IMR-90 (cell line): ENCODE data around the gene PYROXD2. TPM values are rescaled to one million over a fixed set of nuclear protein-coding genes. Genes with fewer than 3 reads are reported as not detected.

ENCODE experiments used
- ATAC-seq: fragments of 200-7000 bp; cut with Tn5 transposase; 2 replicates; pipeline ENCODE4 v1.9.1; 2020; ENCODE audit warnings: low read depth, mild to moderate bottlenecking, moderate library complexity
- BruUV-seq: library from RNA; stranded (reverse); fragments of 400-500 nt; replicated peaks from 2 replicates; lab custom pipeline; 2021; lab: Mats Ljungman, UMichigan
- CTCF ChIA-PET: fragments of 300-600 bp; formaldehyde crosslinking; extraction: SDS; loops from one replicate; lab custom pipeline; 2021; ENCODE audit warnings: antibody characterized with exemption; lab: Yijun Ruan, JAX
- POLR2A ChIA-PET: fragments of 300-600 bp; sonication (Branson Sonifier 250); formaldehyde crosslinking; loops from one replicate; lab custom pipeline; 2022; ENCODE audit warnings: antibody characterized with exemption; ENCODE audit not compliant: unreplicated experiment; lab: Charles Lee
- DNase-seq: peaks from one replicate; pipeline ENCODE4 v3.0.0; 2013
- H2AFZ ChIP-seq: replicated peaks from 2 replicates; pipeline ENCODE3; 2013; ENCODE audit warnings: low read length, mild to moderate bottlenecking; ENCODE audit not compliant: poor library complexity
- H2AK5ac ChIP-seq: 2 replicates; pipeline ENCODE4 v1.6.1; 2013; ENCODE audit warnings: low read depth, low read length, inconsistent platforms
- H2AK9ac ChIP-seq: replicated peaks from 2 replicates; pipeline ENCODE3; 2013; ENCODE audit warnings: mild to moderate bottlenecking, low read depth, low read length, moderate library complexity; ENCODE audit not compliant: poor library complexity
- H2BK120ac ChIP-seq: 2 replicates; pipeline ENCODE4 v1.6.1; 2013; ENCODE audit warnings: low read depth, low read length, inconsistent platforms
- H2BK15ac ChIP-seq: 3 replicates; pipeline ENCODE4 v1.6.1; 2013; ENCODE audit warnings: low read depth, low read length, inconsistent platforms
- H2BK20ac ChIP-seq: 2 replicates; pipeline ENCODE4 v1.6.1; 2013; ENCODE audit warnings: low read depth, mild to moderate bottlenecking, inconsistent platforms, low read length, moderate library complexity
- H2BK5ac ChIP-seq: 2 replicates; pipeline ENCODE4 v1.6.1; 2013; ENCODE audit warnings: mild to moderate bottlenecking, low read depth, low read length, inconsistent platforms; ENCODE audit not compliant: poor library complexity, severe bottlenecking
- H3K14ac ChIP-seq: replicated peaks from 2 replicates; pipeline ENCODE4 v1.6.1; 2013; ENCODE audit warnings: low read depth, low read length, inconsistent platforms
- H3K18ac ChIP-seq: 2 replicates; pipeline ENCODE4 v1.6.1; 2013; ENCODE audit warnings: low read depth, low read length, control low read depth
- H3K23ac ChIP-seq: 2 replicates; pipeline ENCODE4 v1.6.1; 2013; ENCODE audit warnings: low read depth, low read length, inconsistent platforms
- H3K27ac ChIP-seq: 2 replicates; pipeline ENCODE4 v1.5.1; 2013; ENCODE audit warnings: mild to moderate bottlenecking, control low read depth, low read length; ENCODE audit not compliant: insufficient read depth
- H3K27me3 ChIP-seq: 2 replicates; pipeline ENCODE4 v1.6.1; 2013; ENCODE audit warnings: low read length; ENCODE audit not compliant: control insufficient read depth, insufficient read depth
- H3K36me3 ChIP-seq: 2 replicates; pipeline ENCODE4 v1.6.1; 2013; ENCODE audit warnings: low read length, mixed read lengths; ENCODE audit not compliant: control insufficient read depth, insufficient read depth
- H3K4ac ChIP-seq: 2 replicates; pipeline ENCODE4 v1.6.1; 2013; ENCODE audit warnings: low read depth, low read length, inconsistent platforms
- H3K4me1 ChIP-seq: 2 replicates; pipeline ENCODE4 v1.6.1; 2013; ENCODE audit warnings: low read length, mixed read lengths; ENCODE audit not compliant: control insufficient read depth, insufficient read depth
- H3K4me2 ChIP-seq: 2 replicates; pipeline ENCODE4 v1.6.1; 2013; ENCODE audit warnings: low read depth, mild to moderate bottlenecking, control low read depth, low read length, moderate library complexity
- H3K4me3 ChIP-seq: 2 replicates; pipeline ENCODE4 v1.5.1; 2013; ENCODE audit warnings: low read depth, mild to moderate bottlenecking, control low read depth, low read length, moderate library complexity; ENCODE audit not compliant: insufficient read depth
- H3K56ac ChIP-seq: 2 replicates; pipeline ENCODE4 v1.6.1; 2013; ENCODE audit warnings: low read length, inconsistent platforms; ENCODE audit not compliant: insufficient read depth; ENCODE audit errors: extremely low read depth
- H3K79me1 ChIP-seq, 2 experiments: 2 replicates each; pipeline ENCODE4 v1.6.1; 2013; ENCODE audit warnings: low read length in 2 of 2, inconsistent platforms in 1 of 2, low read depth in 1 of 2
- H3K9ac ChIP-seq: 2 replicates; pipeline ENCODE4 v1.6.1; 2013; ENCODE audit warnings: low read depth, low read length, control low read depth
- H3K9me1 ChIP-seq: 2 replicates; pipeline ENCODE4 v1.6.1; 2013; ENCODE audit warnings: low read length, inconsistent platforms; ENCODE audit not compliant: insufficient read depth
- H3K9me3 ChIP-seq: 2 replicates; pipeline ENCODE4 v1.6.1; 2013; ENCODE audit warnings: low read length; ENCODE audit not compliant: control insufficient read depth, insufficient read depth
- H4K20me1 ChIP-seq: 2 replicates; pipeline ENCODE4 v1.6.1; 2013; ENCODE audit warnings: low read length, inconsistent platforms; ENCODE audit not compliant: insufficient read depth
- H4K5ac ChIP-seq: 2 replicates; pipeline ENCODE4 v1.6.1; 2013; ENCODE audit warnings: mild to moderate bottlenecking, low read depth, low read length, control low read depth
- H4K8ac ChIP-seq, 2 experiments: 2 replicates each; pipeline ENCODE4 v1.6.1; 2013; ENCODE audit warnings: low read depth in 2 of 2, low read length in 2 of 2, control low read depth in 1 of 2, inconsistent platforms in 1 of 2
- H4K91ac ChIP-seq: 2 replicates; pipeline ENCODE4 v1.6.1; 2013; ENCODE audit warnings: low read depth, low read length, inconsistent platforms; ENCODE audit not compliant: insufficient read depth
- FOS ChIP-seq: fragments of 150-350 bp; IDR thresholded peaks from 2 replicates; pipeline ENCODE4 v1.6.1; 2016; ENCODE audit warnings: low read depth, low read length
- MAZ ChIP-seq: IDR thresholded peaks from 2 replicates; pipeline ENCODE4 v1.6.1; 2012; ENCODE audit warnings: low read depth, mild to moderate bottlenecking, low read length, improper control_type of control experiment, moderate library complexity, borderline replicate concordance
- NFE2L2 ChIP-seq: fragments of 150-350 bp; IDR thresholded peaks from 2 replicates; pipeline ENCODE4 v1.6.1; 2016; ENCODE audit warnings: low read depth, mild to moderate bottlenecking, low read length
- POLR2A ChIP-seq: IDR thresholded peaks from 2 replicates; pipeline ENCODE4 v1.6.1; 2012; ENCODE audit warnings: mild to moderate bottlenecking, low read depth, low read length
- RAD21 ChIP-seq: IDR thresholded peaks from 2 replicates; pipeline ENCODE4 v1.6.1; 2012; ENCODE audit warnings: low read length, improper control_type of control experiment
- WGBS, 2 experiments: methylation state at CpG; one replicate each; pipeline versions ENCODE4 v1.1.5 to v1.1.7; 2013; ENCODE audit warnings: missing lambda C conversion rate in 2 of 2; ENCODE audit not compliant: insufficient read length in 1 of 2; ENCODE audit errors: extremely low coverage in 2 of 2; 5-methylcytosine and 5-hydroxymethylcytosine counted together
- dilution Hi-C: fragments of 300-500 bp; cut with HindIII; formaldehyde crosslinking; loops from one replicate; pipeline ENCODE4 v1.14.3; 2018; ENCODE audit warnings: low sequenced_read_pairs; ENCODE audit not compliant: unreplicated experiment
- in situ Hi-C: fragments of 300-500 bp; cut with MboI; formaldehyde crosslinking; loops from 3 replicates; pipeline ENCODE4 v1.14.3; 2019; ENCODE audit warnings: low sequenced_read_pairs, inconsistent platforms, mixed read lengths
- intact Hi-C: fragments of 100-400 bp; cut with micrococcal nuclease; formaldehyde crosslinking; loops from 2 replicates; pipeline ENCODE4 v1.10.0; 2022
- polyA plus RNA-seq, 3 experiments: library from polyadenylated mRNA; depleted of rRNA; stranded (reverse); fragments of >200 nt; gene quantifications; 2 replicates each; pipeline ENCODE4 v1.2.3, GENCODE V29; 2012; ENCODE audit warnings: low replicate concordance in 1 of 3
- total RNA-seq: library from RNA; depleted of rRNA; stranded (reverse); fragments of >200 nt; gene quantifications from 2 replicates; pipeline ENCODE4 v1.2.3, GENCODE V29; 2012

PYROXD2 gene
- total and polyA plus RNA-seq, 2 of the 4 experiments (the other 2 are of a cell fraction) = 6.5 to 16.3 TPM

DNA sequence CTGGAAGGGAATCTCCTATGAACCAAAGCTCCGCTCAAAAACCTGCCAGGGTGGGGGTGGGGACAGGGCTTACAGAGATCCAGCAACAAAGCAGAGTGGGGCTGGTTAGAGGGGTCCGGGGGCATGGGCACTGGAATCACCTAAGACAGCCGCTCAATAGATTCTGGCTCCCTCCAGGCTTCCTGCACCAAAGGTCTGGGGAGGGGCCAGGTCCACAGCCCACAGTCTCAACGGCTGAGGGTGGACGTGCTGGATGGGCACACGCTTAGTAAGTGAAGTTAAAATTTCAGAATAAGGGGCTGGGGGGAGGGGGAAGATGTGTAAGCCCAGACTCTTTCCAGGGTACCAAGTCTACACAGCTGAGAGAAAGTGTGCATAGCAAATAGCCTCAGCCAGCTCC lies 31.1 kb downstream of the PYROXD2 start:
- H3K27me3 ChIP-seq = no peaks in the 10 kb centered on the region
- ATAC-seq (no peak), DNase-seq (no peak)
- H2BK15ac ChIP-seq = peak overlapping the region; percentile 77; the same call in 2 of the 3 replicates
- no peaks in the 10 kb centered on the region for H4K20me1 ChIP-seq
- H3K79me1 ChIP-seq = peaks cover 0 to 4% of the 10 kb centered on the region in 2 experiments; a peak in 1 of 4 replicates
- peak overlapping the region; percentile 93; the same call in 1 of the 2 replicates for H3K23ac ChIP-seq
- H3K56ac ChIP-seq = no peak overlapping the region
- peak overlapping the region; percentile 98 for H3K14ac ChIP-seq
- H2BK20ac ChIP-seq = peak overlapping the region; percentile 99
- H2BK120ac ChIP-seq = peak overlapping the region; percentile 98
- no peak for TF ChIP-seq RAD21
- TF ChIP-seq POLR2A = no peak
- TF ChIP-seq MAZ = no peak
- no peak for TF ChIP-seq NFE2L2
- no peak for TF ChIP-seq FOS
- ChIA-PET CTCF (interaction anchor here (1.2 to 1.3 kb wide), 2 partner anchors 16 to 35 kb away, joined by 3 read pairs; no protein-coding TSS in a partner anchor), POLR2A (no interaction called here)
- WGBS, 2 experiments = 93% methylated on average over 5 of the region's 6 CpGs; no CpG with 5 or more reads in 1 of the 2 experiments
- no peak overlapping the region for H3K9ac ChIP-seq
- peak overlapping the region; percentile 99 for H2AK5ac ChIP-seq
- no peaks in the 10 kb centered on the region for H3K9me3 ChIP-seq
- H4K91ac ChIP-seq = peak overlapping the region; percentile 97
- H2AFZ ChIP-seq = peak overlapping the region; percentile 78
- no peak overlapping the region for H3K4me2 ChIP-seq
- in situ Hi-C loops (no loop called here), intact Hi-C loops (no loop called here), dilution Hi-C loops (no loop called here)
- peak overlapping the region; percentile 89 for H2BK5ac ChIP-seq
- peak overlapping the region; percentile 84; the same call in 1 of the 2 replicates for H4K5ac ChIP-seq
- peak overlapping the region; percentile 82 for H3K18ac ChIP-seq
- peak overlapping the region; percentile 92 for H2AK9ac ChIP-seq
- no peak overlapping the region for H3K4me3 ChIP-seq
- H3K27ac ChIP-seq = peak overlapping the region; percentile 85
- H4K8ac ChIP-seq = peak overlapping the region; percentile 83 to 92; a peak in 3 of 4 replicates
- peaks cover 20% of the 10 kb centered on the region for H3K4me1 ChIP-seq
- peaks cover 15% of the 10 kb centered on the region; the same call in 1 of the 2 replicates for H3K9me1 ChIP-seq
- H3K36me3 ChIP-seq = peaks cover 12% of the 10 kb centered on the region; the same call in 1 of the 2 replicates
- peak overlapping the region; percentile 98 for H3K4ac ChIP-seq
- no TSS peak for BruUV-seq
